SK-N-SH treated with all-trans-retinoic acid at 6 μM for 48 hours (cell line): ENCODE measurements around the gene VWC2L.

Experiments used
- ATAC-seq: fragments of 200-7000 bp; cut with Tn5 transposase; 3 replicates; pipeline ENCODE4 v1.9.1; 2020; ENCODE audit warnings: mild to moderate bottlenecking, moderate library complexity
- ARNTL ChIP-seq: fragments of 450-650 bp; formaldehyde crosslinking; IDR thresholded peaks from 2 replicates; pipeline ENCODE4 v1.5.0; 2020; ENCODE audit warnings: low read depth, mild to moderate bottlenecking, moderate library complexity, borderline replicate concordance
- BACH2 ChIP-seq: fragments of 250-450 bp; sonication (Bioruptor Pico); IDR thresholded peaks from 2 replicates; pipeline ENCODE4 v1.9.0; 2021; ENCODE audit warnings: mild to moderate bottlenecking, borderline replicate concordance
- CREB5 ChIP-seq: fragments of 250-450 bp; sonication (Bioruptor Pico); IDR thresholded peaks from 2 replicates; pipeline ENCODE4 v1.5.1; 2020; ENCODE audit warnings: low read depth, mild to moderate bottlenecking, moderate library complexity
- CSRNP3 ChIP-seq: fragments of 250-450 bp; sonication (Bioruptor Pico); IDR thresholded peaks from 2 replicates; pipeline ENCODE4 v1.5.1; 2021; ENCODE audit warnings: mild to moderate bottlenecking, moderate library complexity
- ESRRG ChIP-seq: fragments of 250-450 bp; sonication (Bioruptor Pico); IDR thresholded peaks from 2 replicates; pipeline ENCODE4 v1.6.1; 2021; ENCODE audit warnings: mild to moderate bottlenecking
- ISL1 ChIP-seq: fragments of 250-450 bp; sonication (Bioruptor Pico); IDR thresholded peaks from 2 replicates; pipeline ENCODE4 v2.1.2; 2022; ENCODE audit warnings: mild to moderate bottlenecking, moderate library complexity
- OSR1 ChIP-seq: fragments of 250-450 bp; sonication (Bioruptor Pico); IDR thresholded peaks from 2 replicates; pipeline ENCODE4 v1.8.0; 2022; ENCODE audit warnings: moderate library complexity, mild to moderate bottlenecking, inconsistent platforms
- POU6F1 ChIP-seq: fragments of 250-450 bp; sonication (Bioruptor Pico); IDR thresholded peaks from 2 replicates; pipeline ENCODE4 v1.8.0; 2021; ENCODE audit warnings: low read depth, mild to moderate bottlenecking, moderate library complexity, borderline replicate concordance
- PPARA ChIP-seq: fragments of 250-450 bp; sonication (Bioruptor Pico); IDR thresholded peaks from 2 replicates; pipeline ENCODE4 v1.5.0; 2020; ENCODE audit warnings: mild to moderate bottlenecking, borderline replicate concordance
- RARB ChIP-seq: fragments of 250-450 bp; sonication (Bioruptor Pico); IDR thresholded peaks from 2 replicates; pipeline ENCODE4 v1.8.0; 2021; ENCODE audit warnings: mild to moderate bottlenecking, moderate library complexity
- SNAI2 ChIP-seq: fragments of 250-450 bp; sonication (Bioruptor Pico); IDR thresholded peaks from 2 replicates; pipeline ENCODE4 v1.5.0; 2020; ENCODE audit warnings: mild to moderate bottlenecking, moderate library complexity
- TCF4 ChIP-seq: fragments of 250-450 bp; sonication (Bioruptor Pico); IDR thresholded peaks from 2 replicates; pipeline ENCODE4 v1.8.0; 2021; ENCODE audit warnings: mild to moderate bottlenecking, moderate library complexity, borderline replicate concordance
- TOX ChIP-seq: fragments of 250-450 bp; sonication (Bioruptor Pico); IDR thresholded peaks from 2 replicates; pipeline ENCODE4 v1.8.0; 2021; ENCODE audit warnings: mild to moderate bottlenecking, moderate library complexity, borderline replicate concordance
- TSHZ2 ChIP-seq: fragments of 250-450 bp; sonication (Bioruptor Pico); IDR thresholded peaks from 2 replicates; pipeline ENCODE4 v1.5.0; 2020; ENCODE audit warnings: mild to moderate bottlenecking, moderate library complexity
- ZC3H10 ChIP-seq: fragments of 250-450 bp; sonication (Bioruptor Pico); IDR thresholded peaks from 2 replicates; pipeline ENCODE4 v1.5.1; 2021; ENCODE audit warnings: mild to moderate bottlenecking, moderate library complexity
- ZFP3 ChIP-seq: fragments of 250-450 bp; sonication (Bioruptor Pico); IDR thresholded peaks from 2 replicates; pipeline ENCODE4 v1.5.0; 2020; ENCODE audit warnings: mild to moderate bottlenecking, moderate library complexity
- ZFP30 ChIP-seq: fragments of 450-650 bp; formaldehyde crosslinking; IDR thresholded peaks from 2 replicates; pipeline ENCODE4 v1.5.0; 2022; ENCODE audit warnings: mild to moderate bottlenecking, moderate library complexity
- ZNF565 ChIP-seq: fragments of 450-650 bp; formaldehyde crosslinking; conservative IDR thresholded peaks from 2 replicates; pipeline ENCODE4 v1.5.0; 2020; ENCODE audit warnings: low read depth, mild to moderate bottlenecking, moderate library complexity
- ZNF8 ChIP-seq: fragments of 450-650 bp; formaldehyde crosslinking; IDR thresholded peaks from 2 replicates; pipeline ENCODE4 v1.5.0; 2020; ENCODE audit warnings: mild to moderate bottlenecking, moderate library complexity

Gene VWC2L

GRCh38 chr2:214451516-214452275 lies 40.8 kb downstream of the VWC2L start (continued):
- TF ChIP-seq TSHZ2 (CRISPR knock-in tag) (no peak), SNAI2 (CRISPR knock-in tag) (no peak), BACH2 (CRISPR knock-in tag) (no peak)

GRCh38 chr2:214465363-214466146 lies 54.7 kb downstream of the VWC2L start:
- ATAC-seq = no peak
- TF ChIP-seq ZNF565 (CRISPR knock-in tag) (no peak), TSHZ2 (CRISPR knock-in tag) (no peak), ISL1 (no peak), ZNF8 (CRISPR knock-in tag) (no peak)

GRCh38 chr2:214469728-214470127 lies 58.9 kb downstream of the VWC2L start:
- no peak for ATAC-seq
- TF ChIP-seq ZC3H10 (CRISPR knock-in tag) (no peak), PPARA (CRISPR knock-in tag) (no peak), OSR1 (CRISPR knock-in tag) (no peak), TOX (no peak), RARB (CRISPR knock-in tag) (no peak), TCF4 (no peak), TSHZ2 (CRISPR knock-in tag) (no peak), POU6F1 (CRISPR knock-in tag) (no peak), ISL1 (no peak), BACH2 (CRISPR knock-in tag) (no peak), ESRRG (CRISPR knock-in tag) (no peak), CSRNP3 (CRISPR knock-in tag) (no peak), ZFP3 (CRISPR knock-in tag) (no peak), ARNTL (no peak), CREB5 (no peak), ZFP30 (CRISPR knock-in tag) (no peak)
